Measurements from ENCODE around the gene VPS35.

VPS35 gene

DNA sequence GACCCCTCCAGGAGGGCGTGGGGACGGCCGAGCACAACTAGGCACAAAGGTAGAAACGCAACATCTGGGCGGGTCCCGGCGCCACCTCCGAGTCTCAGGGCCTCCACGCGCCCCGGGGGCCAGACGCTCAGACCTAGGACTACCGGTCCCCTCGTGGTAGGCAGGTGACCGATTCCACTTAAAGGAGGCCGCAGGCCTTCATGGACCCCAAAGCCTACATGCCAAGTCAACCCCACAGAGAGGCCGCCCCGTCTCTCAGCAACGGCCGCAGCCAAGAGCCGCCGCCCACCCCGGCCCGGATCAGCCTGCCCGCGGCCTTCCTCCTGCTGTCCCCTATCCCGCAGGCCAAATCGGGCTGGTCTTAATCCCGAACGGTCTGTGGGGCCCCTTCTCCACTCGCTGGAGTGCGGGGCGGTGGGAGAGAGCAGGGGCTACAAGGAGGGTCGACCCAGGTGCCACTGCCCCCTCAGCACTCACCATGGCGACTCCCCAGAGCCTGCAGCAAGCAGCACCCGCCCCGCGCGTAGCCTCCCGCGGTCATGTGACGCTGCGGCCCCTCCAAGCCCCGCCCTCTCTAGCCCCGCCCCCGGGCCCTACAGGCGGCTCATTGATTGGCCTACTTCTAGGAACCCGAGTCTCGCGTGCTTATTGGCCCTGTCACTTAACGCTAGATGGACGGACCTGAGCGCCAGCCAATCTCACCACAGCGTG, at the start of gene VPS35:
Gene VPS35 (minus strand): TSS at position 525 of the 711 bp plus-strand sequence. CDS start 45 bp downstream, at position 480.
- DNase-seq: peak; percentile 99

DNA sequence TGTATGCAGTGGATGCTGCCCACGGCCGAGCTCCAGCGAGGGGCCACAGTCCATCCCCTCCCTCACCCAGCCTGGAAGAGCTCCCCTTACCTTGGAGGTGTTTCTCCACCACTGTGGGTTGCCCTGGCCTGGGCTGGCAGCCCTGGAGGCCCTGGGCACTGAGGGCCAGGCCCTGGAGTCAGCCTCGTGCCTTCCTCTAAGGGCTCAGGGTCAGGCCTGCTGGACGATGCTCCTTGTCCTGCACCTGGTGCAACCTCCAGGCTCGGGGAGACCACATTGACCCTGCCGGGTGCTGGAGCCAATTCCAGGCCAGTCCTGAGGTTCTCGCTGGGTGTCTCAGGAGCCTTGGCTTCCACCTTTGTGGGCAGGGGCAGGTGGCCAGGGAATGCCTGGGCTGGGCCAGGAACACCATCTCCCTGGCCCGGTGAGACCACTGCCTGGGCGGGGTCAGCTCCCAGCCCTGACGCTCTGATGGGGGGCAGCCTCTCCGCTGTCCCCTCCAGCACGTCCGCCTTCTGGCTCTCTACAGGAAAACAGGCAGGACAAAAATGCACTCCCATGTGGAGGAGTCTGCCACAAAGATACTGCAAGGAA, 48.7 kb upstream of the VPS35 start:
- no peak for DNase-seq

DNA sequence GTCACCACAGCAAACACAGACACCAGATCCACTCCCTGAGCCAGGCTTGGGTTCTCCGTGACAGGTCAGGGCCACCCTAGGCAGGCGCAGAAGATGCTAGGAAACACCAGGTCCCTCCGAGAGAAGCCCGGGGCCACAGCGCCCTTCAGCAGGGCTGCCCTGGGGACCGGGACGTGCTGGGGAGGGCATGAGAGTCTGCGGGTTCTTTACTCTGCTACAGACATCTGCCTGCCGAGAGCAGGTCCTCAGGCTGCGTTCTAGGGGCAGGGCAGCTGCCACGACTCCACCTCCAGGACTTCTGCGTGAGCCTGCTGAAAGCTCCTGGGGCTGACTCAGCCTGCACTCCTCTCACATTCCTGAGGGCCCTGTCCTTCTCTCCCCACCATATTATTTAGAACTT, 47.7 kb upstream of the VPS35 start:
- DNase-seq: no peak

- no peak for DNase-seq
Measured at GRCh38 chr16:46733319-46733830, 44.4 kb upstream of the VPS35 start.

GRCh38 chr16:46732561-46732960, 43.6 kb upstream of the VPS35 start:
- no peak for DNase-seq

- DNase-seq: no peak
Measured at GRCh38 chr16:46731691-46732555, 42.9 kb upstream of the VPS35 start.

GRCh38 chr16:46730801-46731690, 42.1 kb upstream of the VPS35 start:
- DNase-seq: no peak

- DNase-seq: no peak
Measured at GRCh38 chr16:46730126-46730525, 41.1 kb upstream of the VPS35 start.

DNA sequence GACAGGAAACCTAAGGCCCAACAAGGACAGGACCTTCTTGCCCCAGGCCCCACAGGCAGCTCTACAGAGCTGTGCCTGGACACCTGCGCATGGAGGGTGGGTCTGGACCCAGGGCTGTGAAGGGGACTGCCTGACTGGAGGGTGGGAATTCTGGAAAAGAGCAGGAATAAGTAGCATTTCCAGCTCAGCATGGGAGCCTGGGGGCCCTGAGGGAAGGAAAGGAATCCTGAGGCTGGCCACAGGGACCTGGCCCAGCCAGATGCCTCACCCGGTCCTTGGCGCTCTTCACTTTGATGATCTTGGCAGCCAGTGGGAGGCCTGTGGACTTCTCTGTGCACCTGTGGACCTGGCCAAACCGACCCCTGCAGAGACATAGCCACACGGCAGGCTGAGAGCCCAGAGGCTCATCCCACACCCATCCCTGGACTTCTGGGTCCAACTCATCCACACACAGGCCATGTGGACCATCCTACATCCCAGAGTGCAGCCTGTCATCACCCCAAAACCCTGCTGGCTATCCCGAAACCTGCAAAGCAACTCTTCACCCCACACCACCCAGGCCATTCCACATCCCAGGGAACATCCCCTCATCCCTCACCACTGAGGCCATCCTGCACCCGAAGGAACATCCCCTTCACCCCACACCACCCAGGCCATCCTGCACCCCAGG, 40.5 kb upstream of the VPS35 start:
- no peak for DNase-seq

- DNase-seq: no peak
Measured at GRCh38 chr16:46728806-46729205, 39.8 kb upstream of the VPS35 start.

- DNase-seq: no peak
Measured at GRCh38 chr16:46727630-46728029, 38.7 kb upstream of the VPS35 start.

- no peak for DNase-seq
Measured at GRCh38 chr16:46727184-46727583, 38.2 kb upstream of the VPS35 start.

DNA sequence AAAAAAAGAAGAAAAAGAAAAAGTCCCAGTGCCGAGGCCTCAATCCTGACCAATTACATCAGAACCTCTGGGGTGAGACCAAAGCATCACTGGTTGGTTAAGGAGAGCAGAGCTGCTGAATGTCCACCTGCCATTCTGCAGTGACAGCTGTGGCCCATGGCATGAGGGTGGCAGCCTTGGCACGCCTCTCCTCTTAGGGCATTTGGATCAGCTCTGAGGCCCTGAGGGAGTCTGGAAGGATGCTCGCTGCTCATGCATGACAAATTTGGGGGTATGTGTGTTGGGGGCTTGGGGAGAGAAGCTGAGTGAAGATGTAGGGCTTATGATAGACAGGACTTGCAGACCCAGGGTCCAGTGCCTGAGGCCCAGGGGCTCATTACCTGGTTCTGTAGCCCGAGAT, 32.9 kb upstream of the VPS35 start:
- no peak for DNase-seq

- DNase-seq: no peak
Measured at GRCh38 chr16:46720619-46721018, 31.6 kb upstream of the VPS35 start.

- no peak for DNase-seq
Measured at GRCh38 chr16:46719528-46719927, 30.6 kb upstream of the VPS35 start.

DNA sequence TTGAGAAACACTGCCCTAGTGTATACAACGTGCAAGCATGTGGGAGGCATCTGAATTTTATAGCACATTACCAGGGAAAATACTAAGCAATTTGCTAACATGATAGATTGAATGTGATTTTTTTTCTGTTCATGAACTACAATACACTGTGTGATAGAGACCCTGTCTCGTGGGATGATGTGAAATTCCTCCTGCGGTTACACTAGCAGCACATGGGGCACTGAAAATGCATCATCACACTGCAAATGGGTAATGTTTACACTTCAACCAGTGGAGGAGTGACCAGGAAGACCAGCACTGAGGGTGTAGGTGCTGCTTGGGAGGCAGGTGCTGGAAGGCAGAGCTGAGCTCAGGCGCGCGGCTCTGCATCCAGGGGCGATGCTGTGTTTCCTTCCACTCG, 29.2 kb upstream of the VPS35 start:
- DNase-seq: no peak

- DNase-seq: no peak
Measured at GRCh38 chr16:46717692-46718091, 28.7 kb upstream of the VPS35 start.

DNA sequence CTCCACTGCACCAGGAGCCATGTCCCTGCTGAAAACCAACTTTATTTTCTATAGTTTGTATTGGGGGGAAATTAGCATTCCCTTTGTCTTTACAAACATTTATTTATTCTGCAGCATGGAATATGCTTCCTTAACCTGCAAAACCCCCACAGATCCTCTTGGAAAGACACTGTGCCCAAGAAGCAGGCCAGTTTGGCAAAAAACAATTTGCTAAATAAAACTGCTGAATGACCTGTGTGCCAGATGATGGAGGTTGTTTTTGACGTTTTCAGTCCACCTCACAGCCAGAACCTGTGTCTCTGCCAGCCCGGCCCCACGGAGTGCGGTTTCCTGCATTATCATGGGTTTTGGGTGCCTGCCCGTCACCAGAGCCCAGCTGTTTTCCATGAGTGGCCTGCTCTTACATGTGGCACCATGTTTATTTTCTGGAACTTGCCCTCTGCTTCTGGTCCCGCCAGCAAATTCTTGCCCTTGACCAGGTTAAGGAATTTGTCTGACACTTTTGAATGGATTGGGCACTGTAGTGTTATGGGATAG, 26.9 kb upstream of the VPS35 start:
- DNase-seq: no peak

- no peak for DNase-seq
Measured at GRCh38 chr16:46714797-46715591, 26.0 kb upstream of the VPS35 start.

- no peak for DNase-seq
Measured at GRCh38 chr16:46713634-46714033, 24.7 kb upstream of the VPS35 start.

- DNase-seq: no peak
Measured at GRCh38 chr16:46712911-46713310, 23.9 kb upstream of the VPS35 start.

Data from activated effector memory CD4-positive, alpha-beta T cell treated with Interleukin-2 at 50 U/mL for 16 hours (primary cell).